Endodermal cell (in vitro differentiated cells): ENCODE results near the gene CPB1. TPM values are rescaled to one million over a fixed set of nuclear protein-coding genes. Genes with fewer than 3 reads are reported as not detected.

Source experiments
- DNase-seq: peaks from one replicate; pipeline ENCODE4 v3.0.0-alpha.2; 2017
- H3K27ac ChIP-seq: 2 replicates; pipeline ENCODE4 v1.5.1; 2013; ENCODE audit warnings: mild to moderate bottlenecking, low read depth, low read length, moderate library complexity
- H3K27me3 ChIP-seq: 2 replicates; pipeline ENCODE4 v1.6.1; 2013; ENCODE audit warnings: mild to moderate bottlenecking, low read length, moderate library complexity; ENCODE audit not compliant: insufficient read depth, control insufficient read depth, poor library complexity, severe bottlenecking
- H3K36me3 ChIP-seq: 2 replicates; pipeline ENCODE4 v1.7.0; 2013; ENCODE audit warnings: mild to moderate bottlenecking, low read length, moderate library complexity; ENCODE audit not compliant: control insufficient read depth, insufficient read depth
- H3K4me1 ChIP-seq: one replicate; pipeline ENCODE4 v1.7.0; 2013; ENCODE audit warnings: low read length; ENCODE audit not compliant: control insufficient read depth, insufficient read depth
- H3K4me3 ChIP-seq: 2 replicates; pipeline ENCODE4 v1.5.1; 2013; ENCODE audit warnings: mild to moderate bottlenecking, low read length, moderate library complexity
- H3K9ac ChIP-seq: 2 replicates; pipeline ENCODE4 v1.6.1; 2013; ENCODE audit warnings: mild to moderate bottlenecking, low read length, moderate library complexity; ENCODE audit not compliant: poor library complexity, severe bottlenecking; ENCODE audit errors: extremely low read depth
- H3K9me3 ChIP-seq: 2 replicates; pipeline ENCODE4 v1.6.1; 2013; ENCODE audit warnings: mild to moderate bottlenecking, low read length, moderate library complexity; ENCODE audit not compliant: control insufficient read depth
- H3K27ac Mint-ChIP-seq: 2 replicates; pipeline ENCODE4 v1.8.0; 2020; ENCODE audit warnings: mixed read lengths
- H3K27me3 Mint-ChIP-seq: 2 replicates; pipeline ENCODE4 v1.8.0; 2021; ENCODE audit warnings: mild to moderate bottlenecking, mixed read lengths; ENCODE audit not compliant: insufficient read depth
- H3K36me3 Mint-ChIP-seq: 2 replicates; pipeline ENCODE4 v1.8.0; 2020; ENCODE audit warnings: low read depth, mixed read lengths
- H3K4me1 Mint-ChIP-seq: 2 replicates; pipeline ENCODE4 v1.8.0; 2020; ENCODE audit warnings: mixed read lengths
- H3K4me3 Mint-ChIP-seq: 2 replicates; pipeline ENCODE4 v1.8.0; 2020; ENCODE audit warnings: mild to moderate bottlenecking, moderate library complexity, mixed read lengths
- H3K9me3 Mint-ChIP-seq: 2 replicates; pipeline ENCODE4 v1.8.0; 2020; ENCODE audit warnings: mild to moderate bottlenecking, mixed read lengths
- WGBS, 2 experiments: methylation state at CpG; one replicate each; pipeline versions ENCODE4 v1.1.5 to v1.1.7; 2013; ENCODE audit warnings: missing lambda C conversion rate in 2 of 2, mixed read lengths in 1 of 2; ENCODE audit not compliant: insufficient coverage in 1 of 2, insufficient read length in 1 of 2; 5-methylcytosine and 5-hydroxymethylcytosine counted together
- total RNA-seq, 2 donors: library from RNA; stranded (reverse); fragmentation: NEBNext Ultra II Directional in 1 of 2; extraction: Animal tissue kit (Norgen Biotek cat#: 25700) in 1 of 2; gene quantifications; 2 replicates in 1 of 2; 3 replicates in 1 of 2; pipeline ENCODE4 v1.2.1, GENCODE V29; 2021
- TF ChIP-seq, protein P1 (sequence below): fragments of 200-600 bp; sonication (generic); conservative IDR thresholded peaks from 2 replicates; pipeline ENCODE4 v1.5.0; 2021; ENCODE audit warnings: antibody characterized with exemption, mild to moderate bottlenecking

CPB1 gene
- total RNA-seq, 2 donors from 2014 or later = 0.51 TPM; not detected in 1

DNA sequence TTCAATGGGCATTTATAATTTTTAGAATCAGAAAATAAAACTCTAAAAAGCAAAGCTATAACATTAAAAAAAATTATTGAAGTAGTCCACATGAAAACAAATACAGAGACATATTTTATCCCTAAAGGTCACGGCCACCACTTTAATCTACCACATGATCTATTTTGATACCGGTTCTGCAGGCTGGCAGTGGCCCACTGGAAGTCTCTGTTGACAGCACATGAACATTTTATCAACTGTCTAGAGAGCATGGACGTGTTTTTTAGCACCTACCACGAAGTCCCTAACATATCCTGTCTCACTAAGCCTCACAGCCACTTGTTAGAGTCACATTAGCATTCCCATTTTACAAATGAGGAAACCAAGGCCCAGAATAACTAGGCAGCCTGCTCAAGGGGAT lies 35.7 kb downstream of the CPB1 start:
- no peaks in the 10 kb centered on the region for H3K27me3 ChIP-seq

DNA sequence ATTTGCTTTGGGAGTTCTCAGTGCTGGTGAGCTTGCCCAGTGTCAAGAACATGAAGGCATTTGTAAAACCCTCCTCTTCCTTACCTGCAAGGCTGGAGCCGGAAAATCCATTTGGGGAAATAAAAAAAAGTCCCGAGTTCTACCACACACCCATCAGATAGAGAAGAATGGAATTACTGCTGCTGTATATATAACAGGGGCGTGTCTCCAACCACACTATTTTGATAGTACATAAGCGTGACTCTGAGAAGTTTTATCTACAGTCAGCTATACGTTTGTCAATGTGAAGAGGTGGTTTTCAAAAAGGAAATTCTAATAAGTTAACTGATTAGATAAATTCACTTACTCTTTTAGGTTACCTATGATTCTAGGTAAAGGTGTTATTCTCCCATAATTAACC lies 36.2 kb downstream of the CPB1 start:
- DNase-seq = no peak
- Histone ChIP-seq H3K4me1 (no peaks in the 10 kb centered on the region), H3K4me3 (no peak overlapping the region), H3K9ac (no peak overlapping the region), H3K27me3 (no peaks in the 10 kb centered on the region), H3K36me3 (no peaks in the 10 kb centered on the region), H3K9me3 (no peaks in the 10 kb centered on the region), H3K27ac (no peak overlapping the region)
- no peak overlapping the region for H3K4me3 Mint-ChIP-seq
- no peak overlapping the region for H3K27ac Mint-ChIP-seq
- 91% methylated on average over 5 of the region's 5 CpGs; no CpG with 5 or more reads in 1 of the 2 experiments for WGBS, 2 experiments
- H3K9me3 Mint-ChIP-seq = no peaks in the 10 kb centered on the region
- TF ChIP-seq, protein P1, sequence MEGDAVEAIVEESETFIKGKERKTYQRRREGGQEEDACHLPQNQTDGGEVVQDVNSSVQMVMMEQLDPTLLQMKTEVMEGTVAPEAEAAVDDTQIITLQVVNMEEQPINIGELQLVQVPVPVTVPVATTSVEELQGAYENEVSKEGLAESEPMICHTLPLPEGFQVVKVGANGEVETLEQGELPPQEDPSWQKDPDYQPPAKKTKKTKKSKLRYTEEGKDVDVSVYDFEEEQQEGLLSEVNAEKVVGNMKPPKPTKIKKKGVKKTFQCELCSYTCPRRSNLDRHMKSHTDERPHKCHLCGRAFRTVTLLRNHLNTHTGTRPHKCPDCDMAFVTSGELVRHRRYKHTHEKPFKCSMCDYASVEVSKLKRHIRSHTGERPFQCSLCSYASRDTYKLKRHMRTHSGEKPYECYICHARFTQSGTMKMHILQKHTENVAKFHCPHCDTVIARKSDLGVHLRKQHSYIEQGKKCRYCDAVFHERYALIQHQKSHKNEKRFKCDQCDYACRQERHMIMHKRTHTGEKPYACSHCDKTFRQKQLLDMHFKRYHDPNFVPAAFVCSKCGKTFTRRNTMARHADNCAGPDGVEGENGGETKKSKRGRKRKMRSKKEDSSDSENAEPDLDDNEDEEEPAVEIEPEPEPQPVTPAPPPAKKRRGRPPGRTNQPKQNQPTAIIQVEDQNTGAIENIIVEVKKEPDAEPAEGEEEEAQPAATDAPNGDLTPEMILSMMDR = no peak
- no peaks in the 10 kb centered on the region for H3K4me1 Mint-ChIP-seq
- H3K27me3 Mint-ChIP-seq = no peaks in the 10 kb centered on the region
- no peaks in the 10 kb centered on the region for H3K36me3 Mint-ChIP-seq

More for the DNA sequence above, 35.7 kb downstream of the CPB1 start:
- H3K27me3 Mint-ChIP-seq = no peaks in the 10 kb centered on the region
- TF ChIP-seq, protein P1 = no peak
- H3K9me3 ChIP-seq = no peaks in the 10 kb centered on the region
- H3K27ac ChIP-seq = no peak overlapping the region
- no peaks in the 10 kb centered on the region for H3K4me1 ChIP-seq
- no peak overlapping the region for H3K4me3 Mint-ChIP-seq
- no peak overlapping the region for H3K27ac Mint-ChIP-seq
- no peaks in the 10 kb centered on the region for H3K4me1 Mint-ChIP-seq
- 83 to 94% methylated on average over 3 to 4 of the region's 4 CpGs for WGBS, 2 experiments
- no peaks in the 10 kb centered on the region for H3K36me3 Mint-ChIP-seq
- no peak overlapping the region for H3K4me3 ChIP-seq
- DNase-seq = no peak
- no peak overlapping the region for H3K9ac ChIP-seq
- H3K36me3 ChIP-seq = no peaks in the 10 kb centered on the region
- no peaks in the 10 kb centered on the region for H3K9me3 Mint-ChIP-seq

DNA sequence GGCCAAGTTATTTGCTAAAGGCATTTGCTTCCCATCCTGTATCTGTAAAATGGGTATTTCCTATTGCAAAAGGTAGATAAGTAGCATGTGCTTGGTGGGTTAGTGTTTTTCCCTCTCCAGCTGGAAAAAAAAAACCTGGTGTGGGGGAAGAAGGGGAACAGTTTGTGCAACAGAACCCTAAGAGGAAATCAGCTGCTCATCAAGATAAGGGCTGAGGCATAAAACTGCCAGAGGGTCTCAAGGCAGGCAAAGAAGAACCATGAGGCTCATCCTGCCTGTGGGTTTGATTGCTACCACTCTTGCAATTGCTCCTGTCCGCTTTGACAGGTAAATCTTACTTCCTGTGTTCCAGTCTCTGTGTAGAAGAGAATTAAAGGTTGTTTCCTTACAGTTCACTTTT lies 37.4 kb downstream of the CPB1 start, which contains the start of gene CPA3:
TSS of gene CPA3 (plus strand) at position 248 of the 400 bp plus-strand sequence. CDS start at position 260, 12 bp downstream.
- WGBS, 2 experiments = 83 to 100% methylated on average over 1 of the region's 1 CpG

More for the DNA sequence above, 37.4 kb downstream of the CPB1 start, which contains the start of gene CPA3:
- Histone ChIP-seq H3K9me3 (no peaks in the 10 kb centered on the region), H3K4me3 (no peak within 1 kb of the TSS), H3K36me3 (no peaks in the 10 kb centered on the region), H3K27ac (no peak within 1 kb of the TSS), H3K4me1 (no peaks in the 10 kb centered on the region), H3K27me3 (no peaks in the 10 kb centered on the region), H3K9ac (no peak within 1 kb of the TSS)
- H3K4me1 Mint-ChIP-seq = no peaks in the 10 kb centered on the region
- no peak for DNase-seq
- TF ChIP-seq, protein P1 = no peak
- H3K27ac Mint-ChIP-seq = no peak within 1 kb of the TSS
- H3K27me3 Mint-ChIP-seq = no peaks in the 10 kb centered on the region
- H3K9me3 Mint-ChIP-seq = no peaks in the 10 kb centered on the region
- no peaks in the 10 kb centered on the region for H3K36me3 Mint-ChIP-seq
- H3K4me3 Mint-ChIP-seq = no peak within 1 kb of the TSS
